Measurements from ENCODE around the gene ATPAF2.

- TF ChIP-seq CTCF (IDR thresholded peaks at IDR 0.05; ENCODE audit: insufficient read depth, low read length, poor library complexity, severe bottlenecking): no peak
- no peak for TF ChIP-seq EZH2phosphoT487 (conservative IDR thresholded peaks at IDR 0.05; ENCODE audit: low read length)
Measured at GRCh38 chr17:17999364-18000029, 39.5 kb downstream of the ATPAF2 start.
